Activated CD8-positive, alpha-beta memory T cell treated with anti-CD3 and anti-CD28 coated beads for 24 hours (primary cell): ENCODE measurements around the gene BCAS4.
"Not testable (repeated sequence)": the region's sequence is repeated elsewhere in the genome, so short reads cannot be mapped to it uniquely, and the experiment has no call there.

Experiments used
- DNase-seq: peaks from one replicate; pipeline ENCODE4 v3.0.0-alpha.2; 2020

BCAS4 gene

GRCh38 chr20:50879649-50880550 lies 85.0 kb downstream of the BCAS4 start:
- no peak for DNase-seq

GRCh38 chr20:50881759-50882424 lies 87.0 kb downstream of the BCAS4 start:
- DNase-seq = not testable (repeated sequence)

DNA sequence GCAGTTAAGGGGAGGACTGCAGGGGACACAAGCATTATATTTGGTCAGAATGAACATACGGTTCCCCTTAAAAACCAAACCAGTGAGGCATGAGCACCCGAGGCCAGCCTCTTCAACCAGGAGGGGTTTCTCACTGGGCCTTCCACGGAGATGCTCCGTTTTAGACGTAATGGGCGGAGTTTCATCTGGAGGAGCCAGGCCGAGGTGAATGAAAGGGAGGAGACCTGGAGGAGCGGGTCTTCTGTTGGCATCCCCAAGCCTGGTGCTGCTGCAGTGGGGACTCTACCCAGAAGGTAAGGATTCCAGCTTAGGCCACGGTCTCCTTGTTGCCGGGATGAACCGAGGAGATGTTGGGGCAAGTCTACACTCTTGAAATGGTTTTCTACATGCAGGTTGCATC lies 89.0 kb downstream of the BCAS4 start:
- DNase-seq = no peak

- no peak for DNase-seq
Measured at GRCh38 chr20:50885068-50885467, 90.2 kb downstream of the BCAS4 start.

- no peak for DNase-seq
Measured at GRCh38 chr20:50885781-50886180, 90.9 kb downstream of the BCAS4 start.

DNA sequence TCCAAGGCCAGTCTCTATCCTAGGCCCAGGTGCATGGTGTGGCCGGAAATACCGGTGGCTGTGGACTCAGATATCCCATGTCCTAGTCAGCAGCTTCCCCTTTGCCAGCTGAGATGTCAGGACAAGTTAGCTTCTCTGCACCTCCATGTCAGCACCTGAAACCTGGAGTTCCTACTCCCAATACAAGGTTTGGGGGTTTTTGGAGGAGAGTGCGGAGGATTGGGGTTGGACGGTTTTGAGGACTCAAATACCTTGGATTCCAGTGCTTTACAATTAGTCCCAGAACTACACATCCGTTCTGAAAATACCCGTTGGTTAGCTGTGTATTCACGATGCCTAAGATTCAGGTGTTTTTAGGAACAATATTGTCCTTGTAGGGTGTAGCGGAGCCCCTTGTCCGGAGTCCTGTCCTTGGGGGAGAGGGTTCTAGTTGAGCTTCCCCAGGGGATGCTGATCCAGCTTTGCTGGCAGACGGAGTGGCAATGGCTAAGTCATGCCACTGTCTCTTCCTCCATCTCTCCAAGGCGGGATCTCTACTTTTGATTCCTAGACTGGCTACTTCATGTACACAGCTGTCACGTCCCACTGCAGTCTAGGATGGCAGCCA lies 91.4 kb downstream of the BCAS4 start:
- no peak for DNase-seq

DNA sequence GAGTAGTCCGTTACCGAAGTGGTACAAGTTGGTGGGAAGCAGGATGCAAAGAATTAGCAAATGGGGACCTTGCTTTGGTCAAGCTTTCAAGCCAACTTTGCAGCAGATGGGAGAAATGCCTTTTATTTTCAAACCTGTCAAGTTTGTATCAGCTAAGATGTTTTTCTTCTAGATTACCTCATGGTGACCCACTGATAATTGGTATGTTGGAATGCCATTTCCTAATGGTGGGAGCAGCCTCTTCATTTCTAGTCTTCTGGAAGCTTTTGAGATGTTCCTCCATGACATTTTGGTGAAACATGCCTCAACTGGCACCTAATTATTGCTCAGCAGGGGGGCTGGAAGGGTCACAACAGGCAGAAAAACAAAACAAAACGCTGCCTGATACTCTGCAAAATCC lies 92.7 kb downstream of the BCAS4 start:
- no peak for DNase-seq

DNA sequence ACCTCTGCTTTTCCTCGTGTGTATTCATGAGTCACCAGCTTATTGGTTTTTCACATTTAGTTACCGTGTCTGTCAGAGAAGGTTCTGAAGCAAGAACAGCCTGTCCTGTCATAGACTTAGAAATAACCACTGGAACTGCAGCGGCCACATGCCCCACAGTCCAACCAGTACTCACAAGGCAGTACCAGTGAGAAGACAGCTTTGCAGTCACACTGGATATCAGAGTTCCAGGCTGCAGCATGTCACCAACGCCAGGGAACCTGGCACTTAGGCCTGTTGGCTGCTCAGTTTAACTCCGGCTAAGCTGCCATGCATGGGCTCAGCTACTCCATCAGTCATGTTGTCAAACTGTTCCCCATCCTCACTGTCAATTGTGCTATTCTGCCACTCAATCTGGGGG lies 96.3 kb downstream of the BCAS4 start:
- peak; percentile 46 for DNase-seq

- no peak for DNase-seq
Measured at GRCh38 chr20:50892394-50892793, 97.5 kb downstream of the BCAS4 start.

- DNase-seq = no peak
Measured at GRCh38 chr20:50893620-50894019, 98.8 kb downstream of the BCAS4 start.

DNA sequence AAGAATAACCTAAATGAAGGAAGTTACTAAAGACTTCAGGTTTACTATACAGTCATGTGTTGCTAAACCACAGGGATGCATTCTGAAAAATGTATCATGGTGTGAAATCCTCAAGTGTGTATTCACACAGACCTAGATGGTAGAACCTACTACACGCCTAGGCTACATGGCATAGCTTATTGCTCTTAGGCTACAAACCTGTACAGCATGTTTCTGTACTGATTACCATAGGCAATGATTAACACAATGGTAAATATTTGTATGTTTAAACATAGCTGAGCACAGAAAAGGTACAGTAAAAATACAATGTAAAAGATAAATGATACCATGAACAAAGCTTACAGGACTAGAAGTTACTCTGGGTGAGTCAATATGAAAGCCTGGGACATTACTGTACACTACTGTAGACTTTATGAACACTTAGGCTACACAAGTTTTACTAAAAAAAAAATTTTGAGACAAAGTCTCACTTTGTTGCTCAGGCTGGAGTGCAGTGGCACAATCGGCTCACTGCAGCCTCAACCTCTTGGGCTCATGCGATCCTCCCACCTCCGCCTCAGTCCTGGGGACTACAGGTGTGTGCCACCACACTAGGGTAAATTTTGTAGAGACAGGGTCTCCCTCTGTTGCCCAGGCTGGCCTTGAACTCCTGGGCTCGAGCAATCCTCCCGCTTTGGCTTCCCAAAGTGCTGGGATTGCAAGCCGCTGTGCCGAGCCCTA lies 100.4 kb downstream of the BCAS4 start:
- no peak for DNase-seq

- DNase-seq = no peak
Measured at GRCh38 chr20:50898475-50898874, 103.6 kb downstream of the BCAS4 start.

DNA sequence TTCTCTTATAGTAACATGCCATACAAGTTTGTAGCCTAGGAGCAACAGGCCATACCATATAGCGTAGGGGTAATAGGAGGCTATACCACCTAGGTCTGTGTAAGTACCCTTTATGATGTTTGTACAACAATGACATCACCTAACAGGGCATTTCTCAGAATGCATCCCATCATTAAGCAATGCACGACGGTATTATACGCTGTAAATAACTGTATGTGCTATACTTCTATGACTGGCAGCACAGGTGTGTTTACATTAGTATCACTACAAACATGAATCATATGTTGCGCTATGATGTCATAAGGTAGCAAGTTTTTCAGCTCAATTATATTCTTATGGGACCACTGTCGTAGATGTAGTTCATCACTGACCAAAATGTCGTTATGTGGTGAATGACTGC lies 105.4 kb downstream of the BCAS4 start:
- DNase-seq = no peak

- DNase-seq = no peak
Measured at GRCh38 chr20:50901301-50901700, 106.4 kb downstream of the BCAS4 start.

DNA sequence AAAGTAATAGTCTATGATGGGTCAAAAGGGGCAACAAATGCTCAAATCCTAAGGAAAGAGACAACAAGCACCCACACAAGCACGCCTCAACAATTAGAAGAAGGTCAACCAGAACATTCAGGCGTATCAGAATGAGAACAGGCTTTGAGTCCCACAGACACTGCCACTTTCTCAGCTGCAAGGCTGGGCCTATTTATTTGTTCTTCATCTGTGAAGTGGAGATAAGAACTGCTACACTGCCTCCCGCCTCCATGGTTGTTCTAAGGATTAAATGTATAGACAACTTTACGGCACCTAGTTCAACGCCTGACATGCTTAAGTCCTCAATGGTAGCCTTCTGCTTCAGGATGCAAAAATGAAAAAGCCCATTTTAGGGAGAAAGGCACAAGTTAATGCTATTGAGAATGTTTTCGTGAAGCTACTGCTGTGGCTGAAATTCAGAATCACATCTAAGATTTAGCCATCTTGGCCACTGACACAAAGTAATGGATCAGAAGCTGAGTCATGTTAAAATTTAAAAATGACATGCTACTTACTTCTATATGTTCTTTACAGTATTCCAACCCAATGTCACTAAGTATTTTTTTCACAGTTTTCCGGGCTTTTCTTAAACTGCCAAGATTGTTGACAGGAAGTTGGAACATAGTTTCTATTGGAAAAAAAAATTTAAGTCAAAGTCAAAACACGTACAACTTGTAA lies 108.6 kb downstream of the BCAS4 start:
- no peak for DNase-seq

DNA sequence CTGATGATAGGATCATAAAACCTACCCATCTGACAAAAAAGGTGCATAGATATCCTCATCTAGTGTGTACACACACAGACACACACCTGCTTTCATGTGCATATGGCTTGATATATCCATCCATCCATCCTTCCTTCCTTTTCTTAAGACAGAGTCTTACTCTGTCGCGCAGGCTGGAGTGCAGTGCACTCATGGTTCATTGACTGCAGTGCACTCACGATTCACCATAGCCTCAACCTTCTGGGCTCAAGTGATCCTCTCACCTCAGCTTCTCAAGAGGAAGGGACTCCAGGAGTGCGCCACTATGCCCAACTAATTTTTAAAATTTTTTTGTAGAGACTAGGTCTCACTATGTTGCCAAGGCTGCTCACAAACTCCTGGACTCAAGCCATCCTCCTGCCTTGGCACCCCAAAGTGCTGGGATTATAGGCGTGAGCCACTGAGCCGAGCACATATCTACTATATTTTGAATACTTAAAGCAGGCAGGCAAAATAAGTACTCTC lies 109.3 kb downstream of the BCAS4 start:
- DNase-seq = no peak

DNA sequence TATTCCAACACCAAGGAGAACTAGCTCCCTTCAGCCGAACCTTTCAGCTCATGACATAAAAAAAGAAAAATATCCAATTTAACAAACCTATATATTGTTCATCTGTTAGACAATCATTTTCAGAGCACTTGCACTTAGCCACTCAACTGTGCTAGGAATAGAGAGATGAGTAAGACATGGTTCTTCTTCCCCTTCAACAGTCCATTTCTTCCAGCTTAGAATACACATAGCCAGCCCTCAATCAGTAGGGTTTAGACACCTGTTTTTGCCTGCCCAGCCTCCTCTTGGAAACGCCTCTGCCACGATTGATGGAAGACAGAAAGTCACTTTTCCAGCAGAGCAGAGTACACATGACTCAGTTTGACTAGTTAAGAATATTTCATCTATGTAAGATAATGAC lies 114.6 kb downstream of the BCAS4 start:
- DNase-seq = no peak

- no peak for DNase-seq
Measured at GRCh38 chr20:50911030-50911429, 116.2 kb downstream of the BCAS4 start.

DNA sequence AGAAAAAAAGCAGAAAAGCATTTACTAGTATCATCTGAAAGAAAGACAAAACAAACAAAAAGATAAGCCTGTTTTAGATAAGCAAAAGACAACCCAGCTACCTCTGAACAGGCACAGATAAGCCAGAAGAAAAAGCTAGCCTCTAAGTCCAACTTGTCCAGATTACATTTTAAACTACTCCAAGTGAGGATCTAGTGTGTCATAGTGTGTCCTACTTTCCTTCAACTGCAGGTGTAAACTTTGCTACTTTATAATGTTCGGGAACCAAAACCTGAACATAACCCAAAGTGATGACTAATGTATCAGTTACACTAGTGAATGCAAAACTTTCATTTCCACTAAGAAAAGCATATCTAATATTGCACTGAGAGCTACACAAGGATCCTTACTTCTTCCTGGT lies 116.9 kb downstream of the BCAS4 start:
- no peak for DNase-seq

DNA sequence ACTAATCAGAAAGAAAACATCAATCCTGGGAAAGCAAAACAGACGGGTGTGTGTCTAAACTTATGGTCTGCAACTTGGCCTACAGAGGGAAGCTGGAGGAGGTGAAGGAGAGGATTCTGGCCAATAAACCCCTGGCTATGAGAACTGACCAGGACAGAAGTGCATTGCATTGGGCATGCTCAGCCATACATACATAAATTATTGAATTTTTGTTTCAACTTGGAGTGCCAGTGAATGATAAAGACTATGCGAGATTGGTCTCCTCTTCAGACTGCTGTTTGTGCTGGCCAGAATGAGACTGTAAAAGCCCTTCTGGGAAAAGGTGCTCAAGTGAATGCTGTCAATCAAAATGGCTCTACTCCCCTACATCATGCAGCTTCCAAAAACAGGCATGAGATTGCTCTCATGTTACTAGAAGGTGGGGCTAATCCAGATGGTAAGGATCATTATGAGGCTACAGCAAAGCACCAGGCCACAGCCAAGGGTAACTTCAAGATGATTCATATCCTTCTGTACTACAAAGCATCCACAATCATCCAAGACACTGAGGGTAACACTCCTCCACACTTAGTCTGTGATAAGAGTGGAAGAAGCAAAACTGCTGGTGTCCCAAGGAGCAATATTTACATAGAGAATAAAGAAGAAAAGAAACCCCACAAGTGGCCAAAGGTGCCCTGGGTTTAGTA lies 119.0 kb downstream of the BCAS4 start:
- no peak for DNase-seq

DNA sequence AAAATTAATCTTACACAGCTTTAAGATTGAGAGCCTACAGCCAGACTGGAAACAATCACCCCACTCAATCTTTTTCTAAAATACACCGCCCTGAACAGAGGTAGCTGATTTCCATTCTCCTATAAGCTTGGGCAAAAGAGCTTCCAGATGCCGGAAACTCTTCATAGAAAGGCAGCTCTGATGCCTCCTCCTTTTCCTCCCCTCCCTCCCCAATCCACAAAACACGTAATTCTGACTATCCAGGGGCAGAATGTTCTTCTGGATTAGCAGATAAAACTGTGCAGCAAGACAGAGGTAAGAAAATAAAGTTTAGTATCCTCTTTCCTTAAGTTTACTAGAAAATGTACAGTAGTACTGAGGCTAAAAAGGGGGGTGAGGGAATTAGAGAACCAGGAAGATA lies 120.6 kb downstream of the BCAS4 start:
- no peak for DNase-seq

DNA sequence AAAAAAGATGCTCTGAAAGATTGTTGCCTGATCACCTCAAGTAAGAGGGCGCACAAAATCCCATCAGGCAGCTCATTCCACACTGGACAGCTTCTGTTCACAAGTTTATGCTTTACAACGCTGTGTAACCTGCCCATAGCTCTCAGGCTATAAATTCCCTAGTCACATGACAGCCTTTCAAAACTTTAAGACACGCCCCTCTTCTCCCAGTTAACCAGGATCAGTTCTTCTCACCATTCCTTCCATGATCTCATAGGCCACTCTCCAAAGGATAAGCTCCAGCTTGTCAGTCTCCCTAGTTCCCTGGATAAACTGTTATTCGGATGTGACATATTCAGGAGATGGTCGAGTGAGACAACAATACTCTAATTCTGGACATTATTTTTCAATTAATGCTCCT lies 121.4 kb downstream of the BCAS4 start:
- no peak for DNase-seq
